GM18861 (cell line): ENCODE measurements around the gene RNF213.

Experiments used
- ATAC-seq: cut with Tn5 transposase; IDR thresholded peaks from one replicate; pipeline ENCODE4 v1.9.1; 2021; ENCODE audit not compliant: unreplicated experiment

RNF213 gene

GRCh38 chr17:80363518-80364090 lies 103.0 kb downstream of the RNF213 start:
- no peak for ATAC-seq

GRCh38 chr17:80364091-80364691 lies 103.5 kb downstream of the RNF213 start:
- no peak for ATAC-seq

GRCh38 chr17:80365001-80365965 lies 104.6 kb downstream of the RNF213 start:
- no peak for ATAC-seq

GRCh38 chr17:80365983-80366382 lies 105.3 kb downstream of the RNF213 start:
- no peak for ATAC-seq

GRCh38 chr17:80367503-80367902 lies 106.9 kb downstream of the RNF213 start:
- ATAC-seq, result no peak

- ATAC-seq, result no peak
Observed at GRCh38 chr17:80371196-80371595, 110.5 kb downstream of the RNF213 start.

GRCh38 chr17:80372456-80372855 lies 111.8 kb downstream of the RNF213 start:
- no peak for ATAC-seq

GRCh38 chr17:80372922-80373570 lies 112.4 kb downstream of the RNF213 start:
- ATAC-seq, result no peak

GRCh38 chr17:80374039-80374731 lies 113.5 kb downstream of the RNF213 start:
- no peak for ATAC-seq

- no peak for ATAC-seq
Observed at GRCh38 chr17:80374732-80375585, 114.3 kb downstream of the RNF213 start.

GRCh38 chr17:80376531-80376930 lies 115.9 kb downstream of the RNF213 start:
- ATAC-seq, result no peak

GRCh38 chr17:80377798-80378197 lies 117.1 kb downstream of the RNF213 start:
- no peak for ATAC-seq

GRCh38 chr17:80379348-80379747 lies 118.7 kb downstream of the RNF213 start:
- ATAC-seq, result no peak

GRCh38 chr17:80380068-80380467 lies 119.4 kb downstream of the RNF213 start:
- no peak for ATAC-seq

GRCh38 chr17:80380555-80381002 lies 119.9 kb downstream of the RNF213 start:
- no peak for ATAC-seq

- ATAC-seq, result no peak
Observed at GRCh38 chr17:80381416-80381923, 120.8 kb downstream of the RNF213 start.

- ATAC-seq, result no peak
Observed at GRCh38 chr17:80382446-80382845, 121.8 kb downstream of the RNF213 start.

GRCh38 chr17:80382956-80383355 lies 122.3 kb downstream of the RNF213 start:
- no peak for ATAC-seq

- ATAC-seq, result no peak
Observed at GRCh38 chr17:80384078-80384960, 123.7 kb downstream of the RNF213 start.
